Fibroblast of the conjunctiva (primary cell): ENCODE measurements around the gene ARHGAP22.

Experiments
- DNase-seq: peaks from one replicate; pipeline ENCODE4 v3.0.0-alpha.2; 2010; ENCODE audit warnings: low read depth

The ARHGAP22 gene

DNA sequence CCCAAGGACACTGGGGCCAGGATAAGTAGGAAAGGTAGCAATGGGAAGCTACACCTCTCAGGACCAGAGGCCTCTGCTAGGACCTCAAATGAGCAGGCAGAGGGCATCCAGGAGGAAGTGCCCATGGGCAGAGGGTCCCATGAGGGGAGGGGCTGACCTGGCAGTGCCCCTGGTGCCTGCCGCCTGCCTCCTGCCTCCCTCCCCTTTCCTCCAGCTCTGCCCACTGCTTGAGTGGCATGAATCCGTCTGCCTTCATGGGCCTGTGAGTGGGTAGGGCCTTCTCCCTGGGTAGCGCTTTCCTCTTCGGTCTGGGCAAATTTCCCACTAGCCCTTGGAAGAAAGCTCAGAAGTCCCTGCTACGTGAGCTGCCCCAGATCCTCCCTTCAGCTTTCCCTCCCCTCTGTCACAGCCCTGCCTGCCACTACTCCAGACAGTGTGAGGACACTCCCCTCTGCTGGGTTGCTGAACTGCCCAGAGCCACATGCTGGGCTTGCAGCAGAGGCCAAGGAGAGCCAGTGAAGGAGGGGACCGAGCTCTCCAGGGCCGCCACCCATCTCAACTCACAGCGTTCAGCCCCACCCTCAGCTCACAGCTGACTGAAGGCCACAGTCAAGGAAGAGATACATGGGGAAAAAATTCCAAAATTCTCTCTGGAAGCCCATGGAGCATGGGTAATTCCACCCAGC is 141.4 kb downstream of the ARHGAP22 start:
- DNase-seq: peak; percentile 12

DNA sequence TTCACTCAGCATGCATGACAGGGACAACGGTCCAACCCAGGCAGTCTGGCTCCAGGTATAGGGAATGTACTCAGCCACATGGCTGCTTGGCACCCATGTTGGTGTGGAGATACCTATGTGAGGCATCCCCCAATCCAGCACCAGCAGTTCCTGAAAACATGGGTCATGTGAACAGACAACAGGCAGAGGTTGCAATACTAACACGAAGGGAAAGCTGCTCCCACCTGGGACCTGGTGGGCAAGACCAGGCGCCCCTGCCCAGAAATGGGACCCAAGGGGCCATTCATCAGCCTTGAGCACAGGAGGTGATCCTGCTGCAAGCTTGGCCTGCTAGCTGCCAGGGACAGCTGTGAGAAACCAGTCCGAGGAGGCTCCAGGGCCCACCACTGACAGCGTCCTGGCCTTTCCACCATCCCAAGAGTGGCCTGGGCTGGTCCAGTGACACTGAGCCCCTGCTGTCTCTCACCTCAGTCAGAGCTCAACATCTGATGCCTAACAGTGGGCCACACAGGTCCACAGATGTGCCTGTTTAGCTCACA is 142.3 kb downstream of the ARHGAP22 start:
- no peak for DNase-seq

DNA sequence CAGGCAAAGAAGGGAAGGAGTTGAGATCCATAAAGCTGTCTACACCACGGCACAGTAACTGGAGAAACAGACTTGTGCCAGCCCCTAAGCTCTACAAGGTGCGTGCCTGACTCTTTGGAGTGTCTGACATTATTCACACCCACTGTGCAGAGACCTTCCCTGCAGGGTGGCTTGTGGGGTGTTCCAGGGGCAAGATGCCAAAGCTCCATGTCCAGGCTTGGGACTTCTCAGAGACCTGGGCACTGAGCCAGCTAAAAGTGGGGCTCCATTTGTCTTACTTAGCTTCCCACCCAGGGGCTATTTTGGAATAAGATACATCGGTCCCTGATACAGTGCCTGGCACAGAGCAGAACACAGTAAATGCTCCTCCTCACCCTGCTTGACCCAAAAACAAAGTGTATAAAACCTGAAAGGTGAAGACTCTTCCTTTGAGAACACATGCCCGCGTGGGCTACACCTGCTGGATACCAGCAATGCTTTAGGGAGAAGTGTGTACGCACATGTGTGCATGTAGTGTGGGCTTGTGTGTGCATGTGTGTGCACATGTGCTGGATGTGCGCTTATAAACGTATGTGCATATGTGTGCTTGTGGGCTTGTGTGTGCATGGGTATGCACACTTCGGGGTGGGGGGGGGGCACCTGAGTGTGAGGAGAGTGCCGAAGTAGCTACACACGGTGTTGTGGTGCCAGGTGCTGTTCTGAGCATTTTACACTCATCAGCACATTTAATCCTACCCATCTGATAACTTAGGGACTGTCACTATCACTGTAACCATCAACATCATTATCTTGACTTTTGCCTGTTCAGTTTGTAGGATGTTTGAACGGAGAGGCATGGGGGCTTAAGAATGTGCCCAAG is 143.0 kb downstream of the ARHGAP22 start:
- no peak for DNase-seq

DNA sequence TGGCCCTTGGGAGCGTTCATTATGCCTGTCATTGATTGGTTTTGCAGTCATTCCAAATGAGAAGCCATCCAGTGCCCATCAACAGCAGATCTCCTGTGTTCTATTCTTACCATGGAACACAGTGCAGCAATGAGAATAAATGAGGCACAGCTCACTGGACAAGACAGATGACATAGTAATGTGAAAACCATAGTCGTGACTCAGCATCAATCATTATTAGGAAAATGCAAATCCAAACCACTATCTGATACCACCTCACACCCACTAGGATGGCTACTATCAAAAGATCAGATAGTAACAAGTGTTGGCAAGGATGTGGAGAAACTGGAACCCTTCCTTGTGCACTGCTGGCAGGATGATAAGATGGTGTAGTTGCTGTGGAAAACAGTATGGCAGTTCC is 144.7 kb downstream of the ARHGAP22 start:
- no peak for DNase-seq

DNA sequence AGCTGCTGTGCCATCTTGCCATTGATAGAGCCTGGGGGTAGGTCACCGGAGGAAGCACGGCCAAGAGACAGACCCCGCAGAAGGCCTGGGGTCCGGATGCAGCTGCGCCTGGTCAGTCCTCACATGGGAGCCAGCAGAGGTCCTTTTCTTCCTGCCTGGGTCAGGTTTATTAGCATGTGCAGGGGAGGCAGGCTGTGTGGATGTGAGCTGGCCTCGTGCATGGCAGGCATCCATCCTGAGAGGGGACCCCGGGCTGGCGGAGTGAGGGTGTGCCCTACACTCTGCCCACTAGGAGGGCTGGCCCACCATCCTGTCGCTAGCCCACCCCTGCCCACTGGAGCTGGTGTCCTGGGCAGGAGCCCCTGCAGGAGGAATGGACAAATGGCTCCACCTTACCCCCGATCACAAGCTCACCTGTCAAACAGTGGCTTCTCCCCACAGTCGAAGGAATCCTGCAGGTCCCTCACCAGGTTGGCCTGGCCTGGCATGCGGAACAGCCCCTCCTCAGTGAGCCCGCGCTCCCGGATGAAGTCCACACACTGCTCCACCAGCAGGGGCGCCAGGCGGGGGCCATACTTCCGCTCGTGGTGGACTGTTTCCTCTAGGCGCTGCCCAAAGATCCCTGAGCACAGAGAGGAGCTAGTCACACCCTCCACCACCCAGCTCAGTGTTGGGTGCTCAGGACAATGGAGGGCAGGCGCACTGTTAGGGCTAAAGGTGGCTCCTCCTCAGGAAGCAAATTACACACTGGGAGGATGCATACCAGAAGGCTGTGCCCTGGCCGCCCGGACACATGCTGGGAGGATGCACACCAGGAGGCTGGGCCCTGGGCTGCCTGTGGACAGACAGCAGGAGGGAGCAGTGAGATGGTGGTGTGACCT is 145.4 kb downstream of the ARHGAP22 start:
- DNase-seq: no peak

DNA sequence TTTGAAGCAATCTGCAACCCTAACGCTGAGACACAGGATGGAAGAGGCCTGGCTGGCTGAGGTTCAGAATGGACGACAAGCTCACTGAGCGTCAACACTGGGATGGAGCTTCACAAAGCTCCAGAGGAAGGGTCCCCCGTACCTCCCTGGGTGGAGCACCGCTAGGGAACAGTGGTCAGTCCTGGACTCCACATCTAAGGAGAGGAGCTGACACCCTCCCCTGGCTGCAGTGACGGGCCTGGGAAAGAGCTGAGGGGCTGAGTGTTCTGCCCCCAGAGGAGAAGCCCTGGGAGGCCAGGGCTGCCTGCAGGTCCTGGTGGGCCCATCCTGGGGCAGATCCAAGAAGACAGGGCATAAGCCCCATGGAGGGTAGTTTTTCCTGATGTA is 146.2 kb downstream of the ARHGAP22 start:
- no peak for DNase-seq

DNA sequence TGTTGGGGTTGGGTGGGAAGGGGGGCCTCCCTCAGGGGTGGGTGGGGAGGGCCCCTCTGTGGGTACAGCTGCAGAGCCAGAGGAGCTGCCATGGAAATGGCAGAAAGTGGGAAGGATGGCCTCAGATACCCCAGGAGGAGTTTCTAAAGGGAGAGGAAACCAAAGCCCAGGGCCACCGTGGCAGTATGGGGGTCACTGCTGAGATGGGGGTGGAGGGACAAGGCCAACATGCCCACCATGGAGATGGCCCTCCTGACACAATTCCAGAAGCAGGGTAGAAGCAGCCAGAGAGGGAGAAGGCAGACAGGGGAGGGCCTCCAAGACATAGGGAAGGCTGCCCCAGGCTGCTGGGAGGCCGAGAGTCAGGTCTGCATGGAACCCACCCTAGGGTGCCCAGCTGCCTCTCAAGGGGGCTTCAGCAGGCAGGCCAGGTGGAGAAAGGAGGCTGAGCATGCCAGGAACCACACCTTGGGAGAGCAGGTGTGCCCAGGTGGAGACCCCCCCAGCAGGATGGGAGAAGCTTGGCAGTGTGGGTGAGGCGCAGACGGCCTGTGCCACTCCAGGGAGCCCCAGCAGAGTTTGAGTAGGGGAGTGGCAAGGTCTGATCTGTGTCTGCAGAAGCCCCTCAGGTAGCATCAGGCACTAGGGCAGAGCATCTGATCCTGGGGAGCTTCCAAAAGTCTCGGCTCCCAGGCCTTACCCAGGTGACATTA is 146.8 kb downstream of the ARHGAP22 start:
- no peak for DNase-seq

DNA sequence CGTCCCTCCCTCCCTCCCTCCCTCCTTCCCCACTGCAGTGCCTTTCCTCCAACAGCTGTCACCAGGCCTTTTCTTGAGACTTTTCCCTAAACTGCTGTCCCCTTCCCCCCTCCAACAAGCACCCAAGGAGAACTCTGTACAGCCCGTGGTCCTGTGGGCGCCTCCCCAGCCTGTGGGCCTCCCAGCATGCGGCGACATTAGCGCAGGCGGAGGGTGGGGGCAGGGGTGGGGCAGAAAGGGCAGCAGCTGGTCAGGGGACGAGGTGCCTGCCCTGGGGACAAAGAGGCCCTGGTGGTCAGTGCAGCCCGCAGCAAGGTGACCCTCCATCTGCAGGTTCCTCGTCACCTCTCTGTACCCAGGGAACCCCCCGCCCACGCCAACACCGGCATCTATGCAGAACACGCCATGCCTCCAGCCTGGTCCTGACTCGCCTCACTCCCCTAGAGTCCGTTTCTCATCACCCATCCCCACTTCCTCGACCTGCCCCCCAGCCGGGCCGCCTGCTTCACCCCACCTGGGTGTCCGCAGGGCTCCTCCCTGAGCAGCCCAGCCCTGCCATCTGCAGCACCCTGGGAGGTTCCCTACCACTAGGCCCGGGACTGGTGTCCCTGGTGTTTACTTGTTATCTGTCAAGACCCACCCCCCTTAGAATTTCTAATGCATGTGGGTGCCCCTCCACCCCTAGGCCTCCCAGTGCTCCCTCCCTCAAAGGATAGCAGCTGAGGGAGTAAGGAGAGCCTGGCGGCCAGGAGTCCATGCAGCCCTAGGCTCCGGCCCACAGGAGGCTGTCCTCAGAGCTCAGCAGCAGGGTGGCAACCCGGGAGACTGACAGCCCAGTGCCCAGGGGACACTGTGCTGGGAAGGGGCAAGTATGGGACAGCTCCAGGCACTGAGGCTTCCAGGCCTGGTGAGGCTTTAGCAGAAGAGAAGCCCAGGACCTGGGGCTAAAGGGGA is 147.8 kb downstream of the ARHGAP22 start:
- DNase-seq: no peak

DNA sequence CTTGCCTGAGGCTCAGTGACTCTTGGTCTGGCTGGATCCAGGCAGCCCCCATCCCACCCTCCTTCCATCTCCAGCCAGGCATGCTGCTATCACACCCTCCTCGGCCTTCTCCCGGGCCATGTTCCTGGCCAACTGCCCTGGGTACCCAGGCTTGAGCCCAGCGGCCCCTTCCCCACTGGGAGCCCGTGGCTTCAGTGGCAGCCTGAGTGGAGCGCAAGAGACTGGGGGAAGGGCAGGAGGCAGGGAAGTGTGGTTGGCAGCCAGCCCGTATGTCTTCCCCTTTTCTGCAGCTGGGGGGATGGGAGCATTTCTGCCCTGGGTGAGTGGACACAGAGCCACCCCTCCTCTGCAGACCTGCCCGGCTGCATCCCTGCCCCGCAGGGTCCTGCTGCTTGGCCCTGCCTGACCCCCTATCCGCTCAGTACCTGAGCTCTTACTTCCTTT is 148.5 kb downstream of the ARHGAP22 start:
- no peak for DNase-seq

DNA sequence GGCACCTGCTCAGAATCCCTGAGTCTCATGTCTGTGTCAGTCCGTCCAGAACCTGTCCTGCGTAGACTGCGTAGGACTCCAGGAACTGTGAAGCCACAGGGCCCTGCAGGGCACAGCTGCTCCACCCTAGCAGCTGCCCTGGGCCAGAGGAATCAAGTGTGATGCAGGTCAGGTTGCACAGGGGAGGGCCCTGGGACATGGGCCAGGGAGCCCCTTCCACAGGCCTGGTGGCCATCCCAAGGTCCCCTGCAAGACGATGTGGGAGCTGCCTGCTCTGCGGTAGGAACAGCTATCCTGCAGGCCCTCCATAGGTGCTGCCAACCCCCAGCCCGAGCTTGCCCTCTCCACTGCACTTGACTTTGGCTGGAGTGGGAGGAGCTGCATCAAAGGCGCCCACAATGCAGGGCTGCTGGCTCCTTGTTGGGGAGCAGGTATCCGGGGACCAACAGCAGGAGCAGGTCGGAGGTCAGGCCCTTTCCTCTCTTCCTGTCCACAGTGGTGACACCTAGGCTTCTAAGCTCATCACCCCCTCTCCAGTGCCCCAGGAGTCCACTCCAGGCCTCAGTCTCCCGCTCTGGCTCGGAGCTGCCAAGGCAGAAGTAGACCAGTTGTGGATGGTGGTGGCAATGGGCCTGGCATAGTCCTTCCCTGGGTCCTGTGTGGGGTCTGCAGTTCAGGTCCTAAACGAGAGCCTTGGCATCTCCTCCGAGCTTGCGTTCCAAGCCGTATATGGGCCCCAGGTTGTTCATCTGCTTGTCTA is 149.3 kb downstream of the ARHGAP22 start:
- no peak for DNase-seq

DNA sequence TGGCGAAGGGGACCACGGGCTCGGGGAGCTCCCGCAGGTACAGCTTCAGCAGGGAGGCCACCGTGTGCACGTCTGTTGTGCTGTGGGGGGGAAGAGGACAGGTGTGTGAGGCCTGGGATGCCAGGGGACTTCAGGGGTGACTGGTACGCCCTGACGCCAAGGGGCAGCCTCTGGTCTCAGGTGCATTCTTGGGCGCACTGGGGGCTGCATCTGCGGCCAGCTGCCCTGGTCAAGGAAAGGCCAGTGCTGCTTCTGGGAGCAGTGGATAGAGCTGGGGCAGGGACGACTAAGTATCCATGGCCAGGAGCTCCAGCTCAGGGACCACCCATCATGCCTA is 149.8 kb downstream of the ARHGAP22 start:
- DNase-seq: no peak

DNA sequence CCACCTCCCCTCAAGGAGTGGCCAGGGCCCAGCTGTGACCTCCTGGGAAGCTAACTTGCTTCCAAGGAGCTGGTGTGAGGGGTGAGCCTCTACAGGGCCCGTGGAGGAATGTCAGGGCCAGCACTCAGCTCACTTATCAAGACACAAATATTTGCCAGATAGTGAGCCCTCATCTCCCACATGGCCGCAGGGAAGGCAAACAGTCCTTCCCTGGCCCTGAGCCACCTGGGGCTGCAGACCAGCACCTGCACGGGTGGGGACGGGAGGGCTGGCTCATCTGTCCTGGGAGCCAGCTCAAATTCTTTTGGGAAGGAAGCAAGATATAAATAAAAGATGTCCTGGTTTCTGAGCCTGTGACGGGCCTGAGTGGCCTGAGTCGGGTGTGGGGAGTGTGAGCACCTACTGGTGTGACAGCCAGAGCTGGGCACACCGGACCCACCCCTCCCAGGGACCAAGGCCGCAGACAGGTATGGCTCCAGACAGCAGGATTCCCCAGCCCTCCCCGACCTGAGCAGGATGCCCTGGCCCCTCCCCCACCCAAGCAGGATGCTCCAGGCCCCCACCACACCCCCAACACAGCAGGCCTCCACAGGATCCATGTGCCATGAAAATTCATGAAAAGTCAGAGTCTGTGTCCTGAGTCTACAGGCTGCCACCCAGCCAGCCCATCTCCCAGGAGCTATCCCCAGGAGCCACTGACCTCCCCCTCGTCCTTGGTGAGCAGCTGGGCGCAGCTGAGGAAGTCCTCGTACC is 150.4 kb downstream of the ARHGAP22 start:
- no peak for DNase-seq

DNA sequence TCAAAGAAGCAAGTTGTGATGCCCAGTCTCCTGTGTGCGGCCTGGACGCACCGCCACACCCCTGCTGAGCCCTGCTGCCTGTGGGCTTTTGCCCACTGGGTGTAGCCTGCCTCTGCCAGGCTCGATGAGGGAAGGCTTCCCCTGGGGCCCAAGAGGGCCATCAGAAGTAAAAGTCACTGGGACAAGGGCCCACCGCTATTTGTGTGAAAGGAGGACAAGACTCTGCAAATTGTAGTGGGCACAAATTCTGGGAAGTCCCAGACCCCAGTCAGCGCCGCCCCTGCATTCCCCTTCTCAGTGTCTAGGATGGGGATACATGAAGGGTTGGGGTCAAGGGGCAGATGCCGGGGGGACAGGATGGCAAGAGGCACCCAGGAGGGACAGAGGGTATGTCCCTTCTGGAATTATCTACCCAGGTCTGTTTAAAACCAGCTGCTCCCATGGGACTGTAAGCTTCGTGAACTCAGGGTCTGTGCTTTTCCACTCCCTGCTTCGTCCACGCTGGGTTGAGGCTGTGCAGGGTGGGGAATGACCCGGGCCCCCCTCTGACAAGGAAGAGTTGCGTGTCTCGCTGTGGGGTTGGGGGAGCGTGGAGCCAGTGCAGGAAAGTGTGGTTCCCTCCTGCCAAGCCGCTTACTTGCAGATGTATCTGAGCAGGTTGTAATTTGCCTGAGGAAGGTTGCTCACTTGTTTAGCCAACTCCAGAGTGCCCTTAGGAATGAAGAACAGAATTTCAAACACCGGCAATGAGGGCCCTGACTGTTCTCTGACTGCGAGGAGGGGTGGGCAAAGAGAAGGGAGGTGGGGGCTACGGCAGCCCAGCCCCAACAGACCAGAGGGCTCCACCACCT is 151.2 kb downstream of the ARHGAP22 start:
- no peak for DNase-seq

DNA sequence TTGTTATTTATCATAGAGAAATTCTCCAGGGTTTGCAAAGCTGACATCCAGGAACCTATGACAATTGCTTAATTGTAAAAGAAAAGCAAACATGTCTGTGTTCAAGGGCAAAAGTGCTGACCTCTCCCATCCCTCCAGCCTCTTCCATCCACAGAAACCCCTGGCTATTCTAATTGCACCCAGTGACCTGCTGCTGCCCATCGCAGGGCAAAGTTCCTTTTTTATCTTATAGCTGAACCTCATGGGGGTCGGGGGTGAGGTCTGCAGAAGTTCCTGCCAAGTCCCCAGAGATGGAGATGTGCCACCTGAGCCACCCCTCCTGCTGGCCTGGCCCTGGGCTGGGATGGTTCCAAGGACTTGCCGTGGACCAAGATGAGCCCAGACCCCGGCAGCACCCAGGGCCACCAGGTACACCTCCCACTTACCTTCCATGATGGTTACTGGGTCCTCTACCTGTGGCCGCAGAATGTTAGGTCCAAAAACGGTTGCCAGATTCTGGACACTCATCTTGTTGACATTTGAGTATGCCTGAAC is 151.9 kb downstream of the ARHGAP22 start:
- DNase-seq: no peak

DNA sequence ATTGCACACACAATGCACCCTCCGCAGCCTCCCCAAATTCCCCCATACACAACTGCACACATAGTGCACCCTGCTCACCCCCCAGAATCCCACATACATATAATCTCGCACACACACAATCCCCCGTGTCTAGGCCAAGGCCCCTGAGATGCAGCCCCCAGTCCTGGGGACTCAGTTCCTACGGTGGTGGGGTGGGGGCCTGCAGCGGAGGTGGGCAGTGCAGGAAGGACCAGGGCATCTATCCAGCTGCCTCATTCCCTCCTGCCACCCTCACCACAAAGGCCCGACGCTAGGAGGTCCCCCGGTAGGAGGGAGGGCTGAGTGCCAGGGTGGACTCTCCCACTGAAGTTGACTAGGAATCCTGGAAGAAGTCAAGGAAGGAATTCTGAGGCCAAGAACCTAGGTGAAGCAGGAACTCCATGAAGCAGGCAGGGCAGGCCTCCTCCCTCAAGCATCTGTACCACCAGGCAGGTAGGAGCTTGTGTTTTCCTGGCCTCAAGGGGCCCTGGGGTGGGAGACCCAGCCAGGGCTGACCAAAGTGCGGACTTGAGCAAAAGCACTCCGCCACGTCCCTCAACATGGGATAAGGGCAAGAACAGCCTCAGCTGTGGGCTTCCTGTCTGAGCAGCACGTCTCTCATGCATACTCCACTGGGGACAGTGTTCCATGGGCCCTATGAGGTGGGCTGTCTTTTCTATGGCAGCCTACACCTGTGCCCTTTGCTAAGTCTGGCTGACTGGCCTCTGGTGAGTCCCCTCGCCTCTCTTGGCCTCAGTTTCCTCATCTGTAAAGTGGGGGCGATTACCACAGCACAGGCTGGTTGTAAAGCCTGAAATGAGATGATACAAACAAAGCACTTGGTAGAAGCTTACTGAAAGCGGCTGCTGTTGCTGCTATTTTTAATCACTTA is 152.6 kb downstream of the ARHGAP22 start:
- no peak for DNase-seq

DNA sequence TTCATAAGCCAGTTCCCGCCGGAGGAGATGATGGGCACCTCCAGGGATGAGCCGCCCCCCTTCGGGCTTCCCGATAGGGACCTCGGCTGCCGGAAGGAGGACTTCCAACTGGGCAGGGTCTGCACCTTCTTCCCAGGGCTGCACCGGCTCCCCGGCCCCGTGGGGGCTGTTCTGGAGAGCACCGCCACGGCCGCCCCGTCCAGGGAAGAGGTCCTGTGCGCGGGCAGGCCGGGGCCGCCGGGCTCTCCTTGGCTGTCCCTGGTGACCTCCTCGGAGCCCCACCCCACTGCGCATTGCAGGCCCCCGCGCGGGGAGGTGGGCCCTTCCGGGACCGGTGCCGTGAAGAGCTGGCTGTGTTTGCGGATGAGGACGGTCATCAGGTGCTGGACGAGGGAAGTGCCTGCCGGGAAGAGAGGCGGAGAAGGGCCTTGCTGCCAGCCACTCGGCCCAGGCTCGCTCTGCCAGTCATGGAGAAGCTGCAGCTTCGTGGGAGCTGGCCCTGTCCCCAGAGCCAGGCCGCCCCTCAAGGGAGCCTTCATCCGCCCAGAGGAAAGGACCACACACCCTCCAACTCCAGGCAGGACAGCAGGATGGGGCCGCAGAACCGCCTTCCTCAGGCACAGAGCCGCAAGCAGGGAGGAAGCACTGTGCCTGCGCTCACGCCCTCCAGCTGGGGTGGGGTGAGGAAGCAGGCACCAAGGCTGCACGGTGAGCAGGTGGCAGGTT is 154.0 kb downstream of the ARHGAP22 start:
- no peak for DNase-seq
